Measurements from ENCODE around the gene SYCP2L. TPM values are rescaled to one million over a fixed set of nuclear protein-coding genes. Genes with fewer than 3 reads are reported as not detected.
"Not testable (repeated sequence)": the region's sequence is repeated elsewhere in the genome, so short reads cannot be mapped to it uniquely, and the experiment has no call there.

SYCP2L gene
- total RNA-seq, 4 donors from 2014 or later: 0.53 to 1.3 TPM; not detected in 2

- intact Hi-C loops (cut with DNase I): no loop called here
- WGBS, 2 donors: 88 to 92% methylated on average over 15 of the region's 15 CpGs
- H3K36me3 ChIP-seq: no peaks in the 10 kb centered on the region
- no peak overlapping the region for H3K27ac ChIP-seq
- no peak overlapping the region for H3K4me3 ChIP-seq
- DNase-seq: no peak
- H3K9me3 ChIP-seq: no peaks in the 10 kb centered on the region
- TF ChIP-seq POLR2A (IDR thresholded peaks at IDR 0.05) (no peak), CTCF (IDR thresholded peaks at IDR 0.05) (no peak)
- no peaks in the 10 kb centered on the region for H3K4me1 ChIP-seq
- peaks cover 0 to 4% (median 0%) of the 10 kb centered on the region in 4 donors for H3K27me3 ChIP-seq
Measured at GRCh38 chr6:10989587-10989986, 102.7 kb downstream of the SYCP2L start.

- intact Hi-C loops (cut with DNase I): no loop called here
- H3K27ac ChIP-seq: no peak overlapping the region
- H3K36me3 ChIP-seq: no peaks in the 10 kb centered on the region
- peaks cover 0 to 4% (median 0%) of the 10 kb centered on the region in 4 donors for H3K27me3 ChIP-seq
- no peak for DNase-seq
- WGBS, 2 donors: 33 to 39% methylated on average over 2 of the region's 2 CpGs
- no peak overlapping the region for H3K4me3 ChIP-seq
- no peaks in the 10 kb centered on the region for H3K9me3 ChIP-seq
- TF ChIP-seq CTCF (IDR thresholded peaks at IDR 0.05) (no peak), POLR2A (IDR thresholded peaks at IDR 0.05) (no peak)
- H3K4me1 ChIP-seq: no peaks in the 10 kb centered on the region
Measured at GRCh38 chr6:10991115-10991514, 104.3 kb downstream of the SYCP2L start.

- no peak overlapping the region for H3K27ac ChIP-seq
- no peak for DNase-seq
- 91 to 100% methylated on average over 2 to 6 of the region's 8 CpGs for WGBS, 2 donors
- no peaks in the 10 kb centered on the region for H3K4me1 ChIP-seq
- intact Hi-C loops (cut with DNase I): no loop called here
- H3K36me3 ChIP-seq: no peaks in the 10 kb centered on the region
- no peak for TF ChIP-seq POLR2A (IDR thresholded peaks at IDR 0.05)
- no peak for TF ChIP-seq CTCF (IDR thresholded peaks at IDR 0.05)
- H3K9me3 ChIP-seq: no peaks in the 10 kb centered on the region
- no peak overlapping the region for H3K4me3 ChIP-seq
- H3K27me3 ChIP-seq: peaks cover 0 to 4% (median 0%) of the 10 kb centered on the region in 4 donors
Measured at GRCh38 chr6:10993896-10994295, 107.0 kb downstream of the SYCP2L start.

GRCh38 chr6:10995114-10995707, 108.4 kb downstream of the SYCP2L start:
- TF ChIP-seq CTCF (IDR thresholded peaks at IDR 0.05): no peak
- no peak for TF ChIP-seq POLR2A (IDR thresholded peaks at IDR 0.05)
- no peak overlapping the region for H3K27ac ChIP-seq
- no peaks in the 10 kb centered on the region for H3K36me3 ChIP-seq
- intact Hi-C loops (cut with DNase I): no loop called here
- no peaks in the 10 kb centered on the region for H3K4me1 ChIP-seq
- H3K9me3 ChIP-seq: no peaks in the 10 kb centered on the region
- WGBS, 2 donors: 66 to 74% methylated on average over 4 of the region's 4 CpGs
- H3K4me3 ChIP-seq: no peak overlapping the region
- H3K27me3 ChIP-seq: peaks cover 0 to 4% (median 0%) of the 10 kb centered on the region in 4 donors
- DNase-seq: no peak

- Histone ChIP-seq H3K4me3 (no peak overlapping the region), H3K27me3 (no peaks in the 10 kb centered on the region), H3K4me1 (no peaks in the 10 kb centered on the region), H3K36me3 (no peaks in the 10 kb centered on the region), H3K9me3 (no peaks in the 10 kb centered on the region), H3K27ac (no peak overlapping the region)
- TF ChIP-seq POLR2A (IDR thresholded peaks at IDR 0.05): no peak
- intact Hi-C loops (cut with DNase I): no loop called here
- 15 to 33% methylated on average over 2 of the region's 2 CpGs for WGBS, 2 donors
- no peak for DNase-seq
Measured at GRCh38 chr6:10999994-11000393, 113.1 kb downstream of the SYCP2L start.

GRCh38 chr6:11002176-11002575, 115.3 kb downstream of the SYCP2L start:
- H3K9me3 ChIP-seq: no peaks in the 10 kb centered on the region
- H3K27me3 ChIP-seq: no peaks in the 10 kb centered on the region
- TF ChIP-seq CTCF (IDR thresholded peaks at IDR 0.05): no peak
- no peak for TF ChIP-seq POLR2A (IDR thresholded peaks at IDR 0.05)
- no peak overlapping the region for H3K4me3 ChIP-seq
- no peaks in the 10 kb centered on the region for H3K36me3 ChIP-seq
- H3K27ac ChIP-seq: no peak overlapping the region
- intact Hi-C loops (cut with DNase I): no loop called here
- H3K4me1 ChIP-seq: no peaks in the 10 kb centered on the region
- WGBS, 2 donors: 56 to 77% methylated on average over 2 of the region's 2 CpGs
- no peak for DNase-seq

- H3K4me3 ChIP-seq; H3K27me3 ChIP-seq; H3K27ac ChIP-seq; H3K36me3 ChIP-seq; intact Hi-C loops (cut with DNase I); H3K4me1 ChIP-seq; H3K9me3 ChIP-seq; DNase-seq: not testable (repeated sequence)
- 84 to 91% methylated on average over 5 of the region's 5 CpGs for WGBS, 2 donors
Measured at GRCh38 chr6:11003297-11003696, 116.4 kb downstream of the SYCP2L start.

All from esophagus squamous epithelium (tissue), 5 donors.